Neural cell (in vitro differentiated cells): ENCODE measurements around the gene ATG14.

ENCODE experiments used
- EP300 ChIP-seq: fragments of 450-650 bp; conservative IDR thresholded peaks from 2 replicates; pipeline ENCODE4 v1.6.1; 2014; ENCODE audit warnings: antibody characterized with exemption, mild to moderate bottlenecking, moderate library complexity; ENCODE audit not compliant: poor library complexity, severe bottlenecking
- EZH2 ChIP-seq: fragments of 200-600, 300-800 bp; shearing (Covaris generic), sonication (generic); IDR thresholded peaks from 2 replicates; pipeline ENCODE4 v1.6.1; 2014; ENCODE audit warnings: antibody characterized with exemption, low read length, borderline replicate concordance, mild to moderate bottlenecking; ENCODE audit not compliant: insufficient read depth, poor library complexity, severe bottlenecking
- MXI1 ChIP-seq: fragments of 450-650 bp; conservative IDR thresholded peaks from 2 replicates; pipeline ENCODE4 v1.6.1; 2014; ENCODE audit warnings: antibody characterized with exemption, mild to moderate bottlenecking; ENCODE audit not compliant: poor library complexity, severe bottlenecking
- POLR2AphosphoS5 ChIP-seq: IDR thresholded peaks from 2 replicates; pipeline ENCODE4 v1.6.1; 2012
- SMC3 ChIP-seq: fragments of 450-650 bp; conservative IDR thresholded peaks from 2 replicates; pipeline ENCODE4 v1.6.1; 2014; ENCODE audit warnings: antibody characterized with exemption, mild to moderate bottlenecking, moderate library complexity; ENCODE audit not compliant: poor library complexity
- TAF1 ChIP-seq: IDR thresholded peaks from 2 replicates; pipeline ENCODE4 v1.6.1; 2012; ENCODE audit warnings: low read depth
- TF ChIP-seq, protein P1 (sequence below): fragments of 450-650 bp; IDR thresholded peaks from 2 replicates; pipeline ENCODE4 v1.5.1; 2014; ENCODE audit warnings: antibody characterized with exemption, mild to moderate bottlenecking, moderate library complexity; ENCODE audit not compliant: poor library complexity, severe bottlenecking
- TF ChIP-seq, protein P2 (sequence below): IDR thresholded peaks from 2 replicates; pipeline ENCODE4 v1.6.1; 2012; ENCODE audit warnings: borderline replicate concordance

DNA sequence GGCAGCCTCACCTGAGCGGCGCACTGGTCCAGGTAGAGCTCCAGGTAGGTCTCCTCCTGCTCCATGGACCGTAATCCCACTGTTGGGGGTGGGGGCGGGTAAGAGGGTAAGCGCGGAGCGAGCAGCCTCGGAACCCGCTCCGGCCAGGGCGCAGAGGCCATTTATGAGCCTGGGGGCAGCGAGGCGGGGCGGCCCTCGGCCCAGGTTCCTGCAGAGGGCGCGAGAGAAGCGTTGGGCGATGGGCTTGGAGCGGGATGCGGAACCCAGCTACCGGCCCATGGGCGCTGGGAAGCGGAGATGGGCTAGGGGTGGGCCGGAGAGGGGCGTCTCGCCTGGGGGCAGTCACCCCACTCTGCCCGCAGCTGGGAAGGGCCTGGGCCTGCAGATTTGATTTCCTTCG, 28.8 kb upstream of the ATG14 start, which contains the start of gene TBPL2:
- TF ChIP-seq EP300 (no peak), EZH2 (no peak), POLR2AphosphoS5 (no peak), TAF1 (no peak), MXI1 (no peak), SMC3 (no peak)
- TF ChIP-seq, protein P1, sequence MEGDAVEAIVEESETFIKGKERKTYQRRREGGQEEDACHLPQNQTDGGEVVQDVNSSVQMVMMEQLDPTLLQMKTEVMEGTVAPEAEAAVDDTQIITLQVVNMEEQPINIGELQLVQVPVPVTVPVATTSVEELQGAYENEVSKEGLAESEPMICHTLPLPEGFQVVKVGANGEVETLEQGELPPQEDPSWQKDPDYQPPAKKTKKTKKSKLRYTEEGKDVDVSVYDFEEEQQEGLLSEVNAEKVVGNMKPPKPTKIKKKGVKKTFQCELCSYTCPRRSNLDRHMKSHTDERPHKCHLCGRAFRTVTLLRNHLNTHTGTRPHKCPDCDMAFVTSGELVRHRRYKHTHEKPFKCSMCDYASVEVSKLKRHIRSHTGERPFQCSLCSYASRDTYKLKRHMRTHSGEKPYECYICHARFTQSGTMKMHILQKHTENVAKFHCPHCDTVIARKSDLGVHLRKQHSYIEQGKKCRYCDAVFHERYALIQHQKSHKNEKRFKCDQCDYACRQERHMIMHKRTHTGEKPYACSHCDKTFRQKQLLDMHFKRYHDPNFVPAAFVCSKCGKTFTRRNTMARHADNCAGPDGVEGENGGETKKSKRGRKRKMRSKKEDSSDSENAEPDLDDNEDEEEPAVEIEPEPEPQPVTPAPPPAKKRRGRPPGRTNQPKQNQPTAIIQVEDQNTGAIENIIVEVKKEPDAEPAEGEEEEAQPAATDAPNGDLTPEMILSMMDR = no peak
- TF ChIP-seq, protein P2, sequence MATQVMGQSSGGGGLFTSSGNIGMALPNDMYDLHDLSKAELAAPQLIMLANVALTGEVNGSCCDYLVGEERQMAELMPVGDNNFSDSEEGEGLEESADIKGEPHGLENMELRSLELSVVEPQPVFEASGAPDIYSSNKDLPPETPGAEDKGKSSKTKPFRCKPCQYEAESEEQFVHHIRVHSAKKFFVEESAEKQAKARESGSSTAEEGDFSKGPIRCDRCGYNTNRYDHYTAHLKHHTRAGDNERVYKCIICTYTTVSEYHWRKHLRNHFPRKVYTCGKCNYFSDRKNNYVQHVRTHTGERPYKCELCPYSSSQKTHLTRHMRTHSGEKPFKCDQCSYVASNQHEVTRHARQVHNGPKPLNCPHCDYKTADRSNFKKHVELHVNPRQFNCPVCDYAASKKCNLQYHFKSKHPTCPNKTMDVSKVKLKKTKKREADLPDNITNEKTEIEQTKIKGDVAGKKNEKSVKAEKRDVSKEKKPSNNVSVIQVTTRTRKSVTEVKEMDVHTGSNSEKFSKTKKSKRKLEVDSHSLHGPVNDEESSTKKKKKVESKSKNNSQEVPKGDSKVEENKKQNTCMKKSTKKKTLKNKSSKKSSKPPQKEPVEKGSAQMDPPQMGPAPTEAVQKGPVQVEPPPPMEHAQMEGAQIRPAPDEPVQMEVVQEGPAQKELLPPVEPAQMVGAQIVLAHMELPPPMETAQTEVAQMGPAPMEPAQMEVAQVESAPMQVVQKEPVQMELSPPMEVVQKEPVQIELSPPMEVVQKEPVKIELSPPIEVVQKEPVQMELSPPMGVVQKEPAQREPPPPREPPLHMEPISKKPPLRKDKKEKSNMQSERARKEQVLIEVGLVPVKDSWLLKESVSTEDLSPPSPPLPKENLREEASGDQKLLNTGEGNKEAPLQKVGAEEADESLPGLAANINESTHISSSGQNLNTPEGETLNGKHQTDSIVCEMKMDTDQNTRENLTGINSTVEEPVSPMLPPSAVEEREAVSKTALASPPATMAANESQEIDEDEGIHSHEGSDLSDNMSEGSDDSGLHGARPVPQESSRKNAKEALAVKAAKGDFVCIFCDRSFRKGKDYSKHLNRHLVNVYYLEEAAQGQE = no peak
